GM21786 (cell line): ENCODE measurements around the gene OXLD1.

ENCODE experiments used
- ATAC-seq: cut with Tn5 transposase; IDR thresholded peaks from one replicate; pipeline ENCODE4 v1.9.1; 2021; ENCODE audit not compliant: unreplicated experiment

OXLD1 gene

GRCh38 chr17:81655378-81656117 lies 10.9 kb downstream of the OXLD1 start:
- no peak for ATAC-seq

GRCh38 chr17:81652906-81653771 lies 13.3 kb downstream of the OXLD1 start:
- ATAC-seq, result no peak

- no peak for ATAC-seq
Observed at GRCh38 chr17:81651692-81652091, 14.7 kb downstream of the OXLD1 start.

- ATAC-seq, result no peak
Observed at GRCh38 chr17:81650951-81651350, 15.5 kb downstream of the OXLD1 start.

- ATAC-seq, result no peak
Observed at GRCh38 chr17:81648707-81649085, 17.7 kb downstream of the OXLD1 start.

- no peak for ATAC-seq
Observed at GRCh38 chr17:81648013-81648706, 18.2 kb downstream of the OXLD1 start.

- ATAC-seq, result no peak
Observed at GRCh38 chr17:81647640-81648012, 18.8 kb downstream of the OXLD1 start.

- no peak for ATAC-seq
Observed at GRCh38 chr17:81646869-81647600, 19.4 kb downstream of the OXLD1 start.

GRCh38 chr17:81644976-81645952 lies 21.1 kb downstream of the OXLD1 start:
- ATAC-seq, result no peak

GRCh38 chr17:81644496-81644895 lies 21.9 kb downstream of the OXLD1 start:
- ATAC-seq, result no peak

GRCh38 chr17:81641825-81642489 lies 24.4 kb downstream of the OXLD1 start:
- ATAC-seq, result no peak

- ATAC-seq, result no peak
Observed at GRCh38 chr17:81640011-81640410, 26.4 kb downstream of the OXLD1 start.

GRCh38 chr17:81638683-81639082 lies 27.7 kb downstream of the OXLD1 start:
- ATAC-seq, result no peak

GRCh38 chr17:81636505-81637288 lies 29.7 kb downstream of the OXLD1 start, which contains the start of the genes NPLOC4 and TSPAN10:
NPLOC4 (minus strand) TSS chr17:81637112; CDS start chr17:81636930, 182 bp downstream.
TSPAN10 (plus strand) TSS chr17:81637196; CDS start chr17:81642413, 5,217 bp downstream.
- peak; percentile 75 for ATAC-seq

GRCh38 chr17:81635973-81636504 lies 30.4 kb downstream of the OXLD1 start:
- ATAC-seq, result peak; percentile 4

GRCh38 chr17:81635431-81635830 lies 31.0 kb downstream of the OXLD1 start:
- ATAC-seq, result no peak

- ATAC-seq, result no peak
Observed at GRCh38 chr17:81631482-81631881, 34.9 kb downstream of the OXLD1 start.

GRCh38 chr17:81630274-81630673 lies 36.1 kb downstream of the OXLD1 start:
- no peak for ATAC-seq
